Transverse colon (tissue), 4 donors: Measurements from ENCODE around the gene FAT3. TPM values are rescaled to one million over a fixed set of nuclear protein-coding genes. Genes with fewer than 3 reads are reported as not detected.

Experiments used
- DNase-seq: peaks from one replicate; pipeline ENCODE4 v3.0.0-alpha.2; 2019
- H3K27ac ChIP-seq, 4 donors: fragments of 200-600 bp; sonication (generic); 2 replicates each; pipeline ENCODE4 v1.5.1; 2016 to 2018; ENCODE audit warnings: inconsistent platforms in 4 of 4
- H3K27me3 ChIP-seq: fragments of 200-600 bp; sonication (generic); 2 replicates; pipeline ENCODE4 v1.5.1; 2017; ENCODE audit warnings: inconsistent platforms
- H3K36me3 ChIP-seq, 4 donors: fragments of 200-600 bp; sonication (generic); 2 replicates each; pipeline ENCODE4 v1.5.1; 2017 to 2019; ENCODE audit warnings: inconsistent platforms in 4 of 4
- H3K4me1 ChIP-seq, 4 donors: fragments of 200-600 bp; sonication (generic); 2 replicates each; pipeline ENCODE4 v1.5.1; 2017 to 2020; ENCODE audit warnings: inconsistent platforms in 4 of 4
- H3K4me3 ChIP-seq, 4 donors: fragments of 200-600 bp; sonication (generic); 1 replicate in 1 of 4; 2 replicates in 3 of 4; pipeline versions ENCODE4 v1.5.1 to v1.6.1; 2017 to 2019; ENCODE audit warnings: inconsistent platforms in 4 of 4
- H3K9me3 ChIP-seq, 2 donors: fragments of 200-600 bp; sonication (generic); 2 replicates each; pipeline ENCODE4 v1.5.1; 2017 to 2019; ENCODE audit warnings: inconsistent platforms in 2 of 2
- EP300 ChIP-seq: sonication (generic); formaldehyde crosslinking; IDR thresholded peaks from one replicate; pipeline ENCODE4 v1.6.1; 2017; ENCODE audit warnings: antibody characterized with exemption, low read depth
- POLR2A ChIP-seq: fragments of 450-650 bp; IDR thresholded peaks from one replicate; pipeline ENCODE4 v1.6.1; 2016; ENCODE audit warnings: antibody characterized with exemption, mild to moderate bottlenecking, moderate library complexity
- POLR2AphosphoS5 ChIP-seq, 3 donors: sonication (generic); formaldehyde crosslinking; IDR thresholded peaks; one replicate each; pipeline ENCODE4 v1.6.1; 2016; ENCODE audit warnings: antibody characterized with exemption in 3 of 3
- WGBS, 2 donors: methylation state at CpG; one replicate each; pipeline ENCODE4 v1.1.5; 2018; ENCODE audit warnings: low coverage in 1 of 2; 5-methylcytosine and 5-hydroxymethylcytosine counted together
- in situ Hi-C, 4 donors: fragments of 200-750 bp; cut with MboI; loops; one replicate each; pipeline versions ENCODE4 v1.15.0 to v1.15.1; 2017; ENCODE audit warnings: low sequenced_read_pairs in 3 of 4, low pct_ligation_motif_present in 1 of 4, low pct_unique_long_range_greater_than_20kb in 1 of 4
- intact Hi-C: fragments of 100-400 bp; cut with DNase I; formaldehyde crosslinking; loops from one replicate; pipeline ENCODE4 v1.15.1; 2023; ENCODE audit warnings: low total_unique reads
- total RNA-seq, 4 donors: library from RNA; depleted of rRNA; stranded (reverse); fragments of >200 nt; gene quantifications; one replicate each; pipeline ENCODE4 v1.1.0, GENCODE V29; 2016
- TF ChIP-seq, protein P1 (sequence below), 5 experiments: fragments of 200-600 bp in 3 of 5; fragments of 450-650 bp in 2 of 5; sonication (generic) in 3 of 5; IDR thresholded peaks; 1 replicate in 2 of 5; 2 replicates in 3 of 5; pipeline ENCODE4 v1.5.1; 2016 to 2017; ENCODE audit warnings: antibody characterized with exemption in 5 of 5, inconsistent platforms in 3 of 5, mild to moderate bottlenecking in 2 of 5, moderate library complexity in 1 of 5

FAT3 gene
- total RNA-seq, 4 donors from 2014 or later: 0.40 to 1.9 (median 0.66) TPM

DNA sequence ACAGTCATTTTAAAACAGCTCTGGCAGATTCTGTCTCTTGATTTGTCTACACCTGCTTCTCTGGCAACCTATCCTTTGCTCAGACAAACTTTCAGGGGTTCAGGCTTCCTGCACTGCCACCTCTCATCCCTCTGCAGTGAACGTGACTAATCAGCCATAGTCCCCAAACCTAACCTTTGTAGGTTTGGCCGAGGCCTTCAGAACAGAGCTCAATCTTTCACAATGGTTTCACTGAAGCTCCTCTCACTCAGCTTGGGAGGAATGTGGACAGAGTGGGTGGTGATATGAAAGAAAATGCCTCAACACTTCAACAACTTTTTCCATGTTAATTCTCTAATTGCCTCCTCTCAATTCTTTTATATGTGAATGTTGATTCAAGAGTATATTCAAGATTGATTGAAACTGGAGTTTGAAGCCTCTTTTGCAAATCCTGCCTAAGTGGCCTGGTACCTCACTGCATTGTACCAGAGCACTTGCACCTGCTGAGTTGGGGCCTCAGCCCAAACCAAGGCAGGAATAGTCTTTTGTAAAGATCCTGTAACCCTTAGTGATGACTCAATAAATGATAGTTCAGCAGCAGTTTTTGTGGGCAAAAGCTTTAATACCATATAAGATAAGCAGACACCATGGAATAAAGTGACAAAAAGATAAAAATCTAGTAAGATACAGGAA, 33.9 kb upstream of the FAT3 start:
- TF ChIP-seq EP300 (no peak), POLR2A (no peak), POLR2AphosphoS5 (IDR thresholded peaks at IDR 0.05) (no peak)
- TF ChIP-seq, protein P1, sequence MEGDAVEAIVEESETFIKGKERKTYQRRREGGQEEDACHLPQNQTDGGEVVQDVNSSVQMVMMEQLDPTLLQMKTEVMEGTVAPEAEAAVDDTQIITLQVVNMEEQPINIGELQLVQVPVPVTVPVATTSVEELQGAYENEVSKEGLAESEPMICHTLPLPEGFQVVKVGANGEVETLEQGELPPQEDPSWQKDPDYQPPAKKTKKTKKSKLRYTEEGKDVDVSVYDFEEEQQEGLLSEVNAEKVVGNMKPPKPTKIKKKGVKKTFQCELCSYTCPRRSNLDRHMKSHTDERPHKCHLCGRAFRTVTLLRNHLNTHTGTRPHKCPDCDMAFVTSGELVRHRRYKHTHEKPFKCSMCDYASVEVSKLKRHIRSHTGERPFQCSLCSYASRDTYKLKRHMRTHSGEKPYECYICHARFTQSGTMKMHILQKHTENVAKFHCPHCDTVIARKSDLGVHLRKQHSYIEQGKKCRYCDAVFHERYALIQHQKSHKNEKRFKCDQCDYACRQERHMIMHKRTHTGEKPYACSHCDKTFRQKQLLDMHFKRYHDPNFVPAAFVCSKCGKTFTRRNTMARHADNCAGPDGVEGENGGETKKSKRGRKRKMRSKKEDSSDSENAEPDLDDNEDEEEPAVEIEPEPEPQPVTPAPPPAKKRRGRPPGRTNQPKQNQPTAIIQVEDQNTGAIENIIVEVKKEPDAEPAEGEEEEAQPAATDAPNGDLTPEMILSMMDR (IDR thresholded peaks at IDR 0.05): no peak
- Histone ChIP-seq H3K4me3 (no peak overlapping the region), H3K36me3 (no peaks in the 10 kb centered on the region), H3K4me1 (no peaks in the 10 kb centered on the region), H3K27me3 (no peaks in the 10 kb centered on the region), H3K27ac (no peak overlapping the region), H3K9me3 (no peaks in the 10 kb centered on the region)
- no peak for DNase-seq
- WGBS, 2 donors: 73 to 88% methylated on average over 1 to 2 of the region's 2 CpGs
- in situ Hi-C loops: no loop called here
- intact Hi-C loops: no loop called here

DNA sequence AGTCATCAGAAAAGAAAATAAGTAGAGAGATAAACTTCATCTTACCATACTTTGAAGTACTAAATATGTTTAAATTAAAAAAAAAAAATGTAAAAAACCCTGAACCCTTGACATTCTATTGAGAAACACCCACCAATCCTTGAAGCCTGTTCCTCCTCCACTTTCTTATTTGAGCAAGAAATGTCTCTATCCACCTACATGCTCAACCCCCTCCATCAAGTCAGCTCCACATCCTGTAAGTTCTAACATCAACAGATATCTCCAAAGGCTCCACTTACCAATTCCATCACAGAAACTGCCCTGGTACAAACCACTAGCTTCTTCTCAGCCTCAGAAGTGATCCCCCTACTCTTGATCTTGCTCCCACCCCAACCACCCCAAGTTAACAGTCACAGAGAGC, 32.5 kb upstream of the FAT3 start:
- TF ChIP-seq EP300: no peak
- Histone ChIP-seq H3K4me1 (no peaks in the 10 kb centered on the region), H3K9me3 (no peaks in the 10 kb centered on the region), H3K4me3 (no peak overlapping the region), H3K27me3 (no peaks in the 10 kb centered on the region), H3K36me3 (no peaks in the 10 kb centered on the region), H3K27ac (no peak overlapping the region)
- intact Hi-C loops: no loop called here
- in situ Hi-C loops: no loop called here
- DNase-seq: no peak

DNA sequence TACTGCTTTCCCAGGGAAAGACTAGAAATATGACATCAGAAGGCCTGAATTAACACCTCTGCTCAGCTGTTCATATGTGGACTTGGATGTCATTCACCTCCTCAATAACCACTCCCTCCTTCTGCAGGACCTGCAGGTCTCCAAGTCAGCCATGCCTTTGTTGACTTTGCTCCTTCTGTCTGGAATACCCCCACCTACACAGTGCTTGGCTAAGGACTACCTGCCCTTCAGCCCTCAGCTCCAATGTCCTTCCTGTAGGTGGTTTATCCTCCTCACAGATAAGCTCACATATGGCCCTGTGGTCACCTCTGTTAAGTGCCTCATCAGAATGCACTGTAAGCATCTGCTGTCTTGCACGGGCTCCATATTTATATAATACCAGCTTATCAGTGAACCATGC, 26.4 kb upstream of the FAT3 start:
- in situ Hi-C loops (no loop called here), intact Hi-C loops (no loop called here)
- no peak for DNase-seq
- no peak overlapping the region for H3K4me3 ChIP-seq
- H3K9me3 ChIP-seq: no peaks in the 10 kb centered on the region
- TF ChIP-seq, protein P1 (IDR thresholded peaks at IDR 0.05): no peak
- TF ChIP-seq EP300 (no peak), POLR2A (no peak), POLR2AphosphoS5 (IDR thresholded peaks at IDR 0.05) (no peak)
- H3K36me3 ChIP-seq: no peaks in the 10 kb centered on the region
- 57 to 68% methylated on average over 1 of the region's 1 CpG for WGBS, 2 donors
- no peaks in the 10 kb centered on the region for H3K27me3 ChIP-seq
- H3K27ac ChIP-seq: no peak overlapping the region
- no peaks in the 10 kb centered on the region for H3K4me1 ChIP-seq

DNA sequence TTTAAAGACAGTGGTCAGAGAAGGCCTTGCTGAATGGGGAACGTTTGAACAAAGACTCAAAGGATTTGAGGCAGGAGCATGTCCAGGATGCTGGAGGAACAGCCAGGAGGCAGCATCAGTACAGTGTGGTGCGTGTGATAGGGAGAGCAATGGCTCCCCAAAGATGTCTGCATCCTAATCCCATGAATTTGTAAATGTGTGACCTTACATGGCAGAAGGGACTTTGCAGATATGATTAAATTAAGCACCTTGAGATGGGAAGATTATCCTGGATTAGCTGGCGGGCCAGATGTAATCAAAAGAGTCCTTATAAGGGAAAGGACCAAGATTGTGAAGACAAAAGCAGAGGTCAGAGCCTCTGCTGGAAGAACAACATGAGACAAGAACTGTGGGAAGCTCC, 24.6 kb upstream of the FAT3 start:
- intact Hi-C loops (no loop called here), in situ Hi-C loops (no loop called here)
- H3K27me3 ChIP-seq: no peaks in the 10 kb centered on the region
- no peak overlapping the region for H3K4me3 ChIP-seq
- no peak overlapping the region for H3K27ac ChIP-seq
- no peaks in the 10 kb centered on the region for H3K4me1 ChIP-seq
- no peaks in the 10 kb centered on the region for H3K36me3 ChIP-seq
- TF ChIP-seq POLR2A: no peak
- no peak for TF ChIP-seq EP300
- no peak for TF ChIP-seq POLR2AphosphoS5 (IDR thresholded peaks at IDR 0.05)
- TF ChIP-seq, protein P1 (IDR thresholded peaks at IDR 0.05): no peak
- WGBS, 2 donors: 76 to 82% methylated on average over 3 of the region's 3 CpGs
- DNase-seq: no peak
- H3K9me3 ChIP-seq: no peaks in the 10 kb centered on the region

DNA sequence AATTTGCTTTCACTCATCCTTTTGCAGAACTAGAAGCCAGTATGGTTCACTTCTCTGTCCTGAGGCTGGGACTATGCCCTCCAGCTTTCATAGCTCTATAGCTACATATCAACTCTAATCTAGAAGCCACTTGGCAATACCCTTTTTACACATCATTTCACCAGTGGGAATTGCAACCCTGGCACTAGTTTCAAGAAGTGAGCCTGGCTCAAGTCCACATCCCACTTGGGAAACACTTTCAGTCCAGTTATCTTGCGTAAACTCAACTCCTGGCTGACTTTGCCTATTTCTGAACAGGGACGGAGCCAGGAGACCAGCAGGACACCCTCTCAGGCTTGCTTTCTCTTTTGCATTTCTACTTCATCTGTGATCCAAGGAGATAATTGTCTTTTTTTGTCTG, 19.9 kb upstream of the FAT3 start:
- H3K27ac ChIP-seq: no peak overlapping the region
- H3K27me3 ChIP-seq: no peaks in the 10 kb centered on the region
- H3K4me3 ChIP-seq: no peak overlapping the region
- H3K36me3 ChIP-seq: no peaks in the 10 kb centered on the region
- DNase-seq: no peak
- intact Hi-C loops: no loop called here
- H3K4me1 ChIP-seq: no peaks in the 10 kb centered on the region
- WGBS, 2 donors: 50 to 59% methylated on average over 2 of the region's 2 CpGs
- in situ Hi-C loops: no loop called here
- TF ChIP-seq, protein P1 (IDR thresholded peaks at IDR 0.05): no peak
- TF ChIP-seq POLR2A (no peak), POLR2AphosphoS5 (IDR thresholded peaks at IDR 0.05) (no peak), EP300 (no peak)
- no peaks in the 10 kb centered on the region for H3K9me3 ChIP-seq
